ENCODE measurements around the gene MAP3K5.

MAP3K5 gene

GRCh38 chr6:136511926-136512325, 280.4 kb downstream of the MAP3K5 start:
- DNase-seq (ENCODE audit: low spot score), result no peak

- no peak for DNase-seq (ENCODE audit: low spot score)
Observed at GRCh38 chr6:136511397-136511796, 280.9 kb downstream of the MAP3K5 start.

- DNase-seq (ENCODE audit: low spot score), result no peak
Observed at GRCh38 chr6:136510782-136511181, 281.5 kb downstream of the MAP3K5 start.

GRCh38 chr6:136510299-136510698, 282.0 kb downstream of the MAP3K5 start:
- DNase-seq (ENCODE audit: low spot score), result no peak

GRCh38 chr6:136508725-136509392, 283.4 kb downstream of the MAP3K5 start:
- no peak for DNase-seq (ENCODE audit: low spot score)

Measured in activated CD4-positive, alpha-beta T cell treated with anti-CD3 and anti-CD28 coated beads, Interleukin-2, Interleukin-4, amounts not matched to agents 100 ng/mL and 50 ng/mL, durations not matched to agents 16 hours and 8 hours (primary cell).